ENCODE results near the gene ASB17.
"Not testable (repeated sequence)": the region's sequence is repeated elsewhere in the genome, so short reads cannot be mapped to it uniquely, and the experiment has no call there.

The ASB17 gene, protein sequence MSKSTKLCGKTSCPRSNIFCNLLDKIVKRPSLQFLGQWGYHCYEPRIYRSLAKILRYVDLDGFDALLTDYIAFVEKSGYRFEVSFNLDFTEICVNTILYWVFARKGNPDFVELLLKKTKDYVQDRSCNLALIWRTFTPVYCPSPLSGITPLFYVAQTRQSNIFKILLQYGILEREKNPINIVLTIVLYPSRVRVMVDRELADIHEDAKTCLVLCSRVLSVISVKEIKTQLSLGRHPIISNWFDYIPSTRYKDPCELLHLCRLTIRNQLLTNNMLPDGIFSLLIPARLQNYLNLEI

DNA sequence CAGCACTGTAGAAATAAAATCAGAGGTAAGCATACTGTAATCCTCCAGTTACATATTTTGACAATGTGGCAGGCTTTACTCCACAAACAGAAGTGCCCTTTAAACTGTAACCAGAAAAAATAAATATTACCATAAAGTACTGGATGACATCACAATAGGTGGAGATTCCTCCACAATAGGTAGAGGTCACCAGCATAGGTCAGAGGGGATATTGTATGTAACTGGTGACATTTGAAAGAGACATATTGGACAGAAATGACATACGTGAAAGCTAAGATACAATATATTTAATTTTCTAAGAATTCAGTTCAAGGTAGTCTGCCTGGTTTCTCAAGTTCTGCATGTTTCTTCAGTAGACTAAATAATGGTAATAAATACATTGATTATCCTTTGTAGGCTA, at the start of gene ASB17:
Gene ASB17, minus strand, starts transcription at position 101 of the 400 bp plus-strand sequence. CDS start 113 bp downstream, outside the sequence.
- DNase-seq (ENCODE audit: low read depth in 2 of 2, low spot score in 1 of 2): no peak

DNA sequence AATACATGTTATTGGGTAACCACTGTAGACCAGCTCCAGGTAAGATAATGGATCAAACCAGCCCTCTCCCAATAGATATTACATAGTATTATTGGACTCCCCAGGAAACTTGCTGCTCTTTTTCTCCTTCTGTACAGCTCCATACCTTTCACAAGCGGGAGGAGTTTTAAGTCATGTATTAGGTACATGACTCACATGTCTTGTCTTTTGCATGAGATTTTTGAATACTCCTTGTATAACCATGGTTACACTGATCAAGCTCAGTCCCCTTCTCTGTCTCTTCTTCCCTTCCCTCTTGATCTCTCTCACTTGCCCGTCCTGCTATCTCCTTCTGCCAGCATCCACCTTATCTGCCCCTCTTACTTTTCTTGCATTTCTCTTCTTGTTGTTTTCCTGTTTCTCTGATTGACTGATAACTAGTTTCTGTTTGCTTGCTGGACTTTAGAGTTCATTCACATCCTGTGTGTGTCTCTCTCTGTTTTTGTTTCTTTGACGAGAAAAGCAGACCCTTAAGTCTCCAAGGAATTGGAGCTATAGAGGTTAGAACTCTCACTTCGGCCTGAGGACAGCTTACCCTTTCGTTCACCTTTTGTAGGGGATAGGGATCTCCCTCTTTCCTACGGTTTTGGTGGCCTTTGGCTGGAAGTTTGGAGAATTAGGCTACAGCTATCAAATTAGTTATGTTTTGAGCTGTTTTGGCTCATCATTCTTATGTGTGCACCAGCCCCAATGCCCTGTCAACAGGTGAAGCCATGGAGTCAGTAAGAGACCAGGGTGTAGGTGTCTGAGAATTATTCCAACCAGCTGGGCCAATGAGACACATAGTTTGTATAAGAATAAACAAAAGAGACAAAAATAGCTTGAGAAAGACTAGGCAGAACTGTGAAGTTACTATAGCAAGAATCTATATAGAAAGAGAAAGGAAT, 49.0 kb upstream of the ASB17 start:
- DNase-seq (ENCODE audit: low read depth in 2 of 2, low spot score in 1 of 2): no peak

DNA sequence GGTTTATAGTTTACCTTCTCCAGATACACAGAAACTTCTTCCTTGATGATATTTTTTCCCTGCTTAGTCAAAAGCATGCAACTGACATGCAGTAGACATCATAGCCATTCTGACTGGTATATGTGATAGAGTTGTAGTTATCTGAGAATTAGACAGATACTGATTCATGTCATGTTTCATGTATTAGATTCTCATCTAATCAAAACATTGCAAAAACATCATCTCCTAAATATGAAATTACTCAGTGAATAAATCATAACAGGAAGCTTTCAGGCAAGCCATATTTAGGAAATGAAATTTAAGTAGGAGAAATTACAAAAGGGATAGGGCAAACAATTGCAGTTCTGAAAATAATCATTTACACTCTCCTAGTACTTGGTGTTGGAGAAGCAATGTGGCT, 38.4 kb upstream of the ASB17 start:
- no peak for DNase-seq (ENCODE audit: low read depth in 2 of 2, low spot score in 1 of 2)

DNA sequence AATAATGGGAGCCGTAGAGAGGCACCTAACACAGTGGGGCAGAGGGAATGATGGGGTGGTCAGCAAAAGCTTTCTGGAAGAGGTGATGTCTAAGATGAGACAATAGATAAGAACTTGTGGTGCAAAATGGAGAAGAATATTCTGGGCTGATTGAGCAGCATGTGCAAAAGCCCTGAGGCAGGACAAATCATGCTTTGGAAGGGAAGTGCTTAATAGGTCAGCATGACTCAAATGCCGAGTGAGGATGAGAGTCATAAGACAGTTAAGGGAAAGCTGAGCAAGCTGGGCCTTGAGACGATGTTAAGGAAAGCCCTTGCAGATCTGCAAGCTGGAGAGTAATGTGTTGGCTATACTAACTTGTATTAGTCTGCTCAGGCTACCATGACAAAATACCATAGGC, 37.3 kb upstream of the ASB17 start:
- DNase-seq (ENCODE audit: low read depth in 2 of 2, low spot score in 1 of 2): no peak

DNA sequence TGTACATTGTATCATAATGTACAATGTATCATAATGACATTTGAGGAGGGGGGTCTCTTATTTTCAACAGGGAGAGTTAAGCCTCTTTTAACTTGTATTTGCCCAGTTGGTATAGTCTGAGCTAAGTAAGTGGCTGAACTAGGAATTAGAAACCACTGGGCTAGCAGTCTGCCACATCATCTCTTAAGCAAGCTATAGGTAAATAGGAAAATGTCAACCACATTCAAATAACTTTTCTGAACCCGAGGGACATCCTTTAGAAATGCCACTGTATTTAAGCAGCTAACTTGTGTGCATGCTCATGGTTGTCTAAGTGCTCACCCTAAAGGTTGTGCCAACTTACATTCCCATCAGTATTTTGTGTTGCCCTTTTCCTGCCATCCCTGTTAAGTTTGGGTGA, 35.5 kb upstream of the ASB17 start:
- DNase-seq (ENCODE audit: low read depth in 2 of 2, low spot score in 1 of 2): no peak

DNA sequence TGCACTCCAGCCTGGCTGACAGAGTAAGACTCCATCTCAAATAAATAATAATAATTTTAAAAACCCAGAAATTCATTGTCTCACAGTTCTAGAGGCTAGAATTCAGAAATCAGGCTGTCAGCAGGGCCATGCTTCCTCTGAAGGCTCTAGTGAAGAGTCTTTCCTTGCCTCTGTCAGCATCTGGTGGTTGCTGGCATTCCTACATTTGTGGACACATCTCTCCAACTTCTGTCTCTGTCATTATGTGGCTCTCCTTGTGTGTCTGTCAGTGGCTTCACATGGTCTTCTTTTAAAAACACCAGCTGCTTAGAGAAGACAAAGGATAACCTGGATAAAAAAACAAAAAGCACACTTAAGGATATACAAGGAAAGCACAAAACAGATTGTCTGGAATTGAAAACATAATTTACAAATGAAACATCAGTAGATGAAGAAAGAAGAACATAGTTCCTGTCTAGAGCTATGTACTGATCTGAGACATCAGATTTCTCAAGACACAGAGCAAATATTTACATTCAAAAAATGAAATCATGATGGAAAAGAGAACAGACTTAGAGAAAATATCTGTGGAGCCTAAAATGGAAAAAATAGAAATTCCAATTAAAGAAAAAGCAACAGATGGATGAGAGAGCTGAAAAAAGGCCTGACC, 32.7 kb upstream of the ASB17 start:
- no peak for DNase-seq (ENCODE audit: low read depth in 2 of 2, low spot score in 1 of 2)

DNA sequence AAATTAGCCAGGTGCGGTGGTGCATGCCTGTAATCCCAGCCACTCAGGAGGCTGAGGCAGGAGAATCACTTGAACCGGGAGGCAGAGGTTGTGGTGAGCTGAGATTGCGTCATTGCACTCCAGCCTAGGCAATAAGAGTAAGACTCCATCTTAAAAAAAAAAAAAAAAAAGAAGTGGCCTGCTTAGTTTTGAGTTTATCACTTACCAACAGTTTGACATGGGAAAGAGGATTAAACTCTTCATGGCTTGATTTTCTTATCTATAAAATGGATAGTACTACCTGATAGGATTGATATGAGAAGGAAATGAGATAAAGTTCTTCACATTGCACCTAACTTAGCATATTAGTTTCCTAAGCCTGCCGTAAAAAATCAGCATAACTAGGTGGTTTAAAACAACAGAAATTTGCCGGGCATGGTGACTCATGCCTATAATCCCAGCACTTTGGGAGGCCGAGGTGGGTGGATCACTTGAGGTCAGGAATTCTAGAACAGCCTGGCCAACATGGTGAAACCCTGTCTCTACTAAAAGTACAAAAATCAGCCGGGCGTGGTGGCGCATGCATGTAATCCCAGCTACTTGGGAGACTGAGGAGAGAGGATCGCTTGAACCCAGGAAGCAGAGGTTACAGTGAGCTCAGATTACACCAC, 32.0 kb upstream of the ASB17 start:
- DNase-seq (ENCODE audit: low read depth in 2 of 2, low spot score in 1 of 2): not testable (repeated sequence)

DNA sequence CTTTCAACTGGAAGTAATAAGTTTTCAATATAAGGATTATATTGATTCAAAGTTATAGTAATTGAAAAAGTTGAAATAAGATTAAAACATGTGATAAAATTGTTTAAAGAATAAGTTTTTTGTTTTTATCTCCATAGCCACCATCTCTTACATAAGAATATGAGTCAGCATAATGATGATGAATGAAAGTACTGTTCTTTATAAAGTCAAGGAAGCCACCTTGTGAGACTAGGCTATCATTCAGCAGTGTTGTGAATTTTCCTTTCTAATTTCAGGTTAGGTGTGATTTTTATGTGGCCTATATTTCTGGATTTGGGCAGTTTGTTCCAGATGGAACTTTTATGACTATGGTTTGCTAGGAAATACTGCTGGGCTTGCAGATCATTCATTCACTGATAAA, 22.4 kb upstream of the ASB17 start:
- DNase-seq (ENCODE audit: low read depth in 2 of 2, low spot score in 1 of 2): no peak

DNA sequence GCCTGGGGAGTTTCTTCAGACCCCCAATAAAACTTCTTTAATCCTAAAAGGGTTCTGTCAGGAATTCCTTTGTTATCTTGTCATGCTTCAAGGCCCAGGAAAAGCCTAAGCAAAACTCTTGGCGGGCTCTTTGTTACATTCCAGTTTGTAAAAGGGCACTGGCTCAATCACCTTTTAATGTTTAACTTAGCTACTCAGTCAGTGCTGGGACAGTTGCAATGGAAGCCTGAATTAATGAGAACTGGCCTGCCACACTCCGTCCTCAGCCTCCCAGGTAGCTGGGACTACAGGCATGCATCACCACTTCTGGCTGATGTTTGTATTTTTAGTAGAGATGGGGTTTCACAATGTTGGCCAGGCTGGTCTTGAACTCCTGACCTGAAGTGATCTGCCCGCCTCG, 21.3 kb upstream of the ASB17 start:
- DNase-seq (ENCODE audit: low read depth in 2 of 2, low spot score in 1 of 2): no peak

DNA sequence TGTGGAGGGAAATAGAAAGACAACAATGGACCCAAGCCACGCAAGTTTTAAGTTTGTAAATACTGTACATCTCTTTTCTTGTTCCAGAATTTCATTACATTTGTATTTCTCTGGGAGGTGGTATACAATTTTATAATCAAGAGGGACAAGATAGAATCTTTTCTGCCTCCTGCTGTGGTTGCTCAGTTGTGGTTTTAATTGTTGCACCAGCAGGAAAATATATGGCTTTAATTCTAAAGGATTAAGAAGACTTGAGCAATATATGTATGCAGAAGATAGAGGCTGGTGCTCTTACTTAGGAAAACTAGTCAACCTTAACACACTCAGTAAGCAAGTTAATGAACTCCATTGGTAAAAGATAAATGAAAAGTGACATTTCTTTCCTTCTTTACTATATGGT, 19.8 kb upstream of the ASB17 start:
- DNase-seq (ENCODE audit: low read depth in 2 of 2, low spot score in 1 of 2): no peak

DNA sequence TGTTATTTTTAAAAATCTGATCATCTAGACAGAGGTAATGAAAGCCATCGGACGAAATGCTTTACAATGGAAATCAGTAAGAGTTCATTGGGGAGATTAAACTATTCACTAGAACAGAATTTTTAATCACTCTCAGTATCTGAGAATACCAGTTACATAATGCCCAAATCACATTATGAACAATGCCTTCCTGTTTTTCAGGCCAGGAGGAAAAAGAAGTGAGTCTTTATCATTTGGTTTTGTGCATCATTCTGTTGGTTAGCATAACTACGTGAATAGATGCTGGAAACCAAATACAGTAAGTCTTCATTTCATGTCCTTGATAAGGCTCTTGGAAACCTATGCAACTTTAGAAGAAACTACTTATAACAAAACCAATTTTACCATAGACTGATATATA, 18.0 kb upstream of the ASB17 start:
- no peak for DNase-seq (ENCODE audit: low read depth in 2 of 2, low spot score in 1 of 2)

DNA sequence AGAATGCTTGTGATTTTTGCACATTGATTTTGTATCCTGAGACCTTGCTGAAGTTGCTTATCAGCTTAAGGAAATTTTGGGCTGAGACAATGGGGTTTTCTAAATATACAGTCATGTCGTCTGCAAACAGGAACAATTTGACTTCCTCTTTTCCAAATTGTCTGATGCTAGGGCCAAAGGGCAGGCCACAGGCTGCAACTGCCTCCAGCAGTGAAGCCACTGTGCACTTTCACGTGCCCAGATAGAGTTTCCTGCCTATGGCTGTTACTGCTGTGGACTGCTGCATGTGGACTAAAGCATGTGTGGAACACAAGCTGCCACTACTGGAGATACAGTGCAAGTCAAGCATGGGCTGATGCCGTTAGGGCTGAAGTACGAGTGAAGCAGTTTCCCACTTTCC, 10.8 kb upstream of the ASB17 start:
- not testable (repeated sequence) for DNase-seq (ENCODE audit: low read depth in 2 of 2, low spot score in 1 of 2)

DNA sequence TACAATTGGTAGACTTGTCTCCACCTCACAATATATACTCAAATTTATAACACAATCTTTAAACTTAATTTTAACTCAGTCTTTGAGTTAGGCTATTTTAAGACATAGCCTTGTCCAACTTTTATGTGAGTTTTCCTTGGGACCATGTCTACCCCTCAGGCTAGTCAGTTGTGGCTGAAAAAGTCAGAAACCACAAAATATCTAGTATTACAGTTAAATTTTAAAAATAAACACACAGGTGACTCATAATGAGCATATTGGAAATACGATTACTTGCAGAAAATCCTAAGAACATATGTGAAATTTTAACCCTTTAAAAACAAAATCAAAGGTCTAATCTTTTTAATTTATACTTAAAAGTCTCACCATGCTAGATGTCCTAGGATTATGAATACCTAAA, 4.8 kb upstream of the ASB17 start:
- DNase-seq (ENCODE audit: low read depth in 2 of 2, low spot score in 1 of 2): no peak

DNA sequence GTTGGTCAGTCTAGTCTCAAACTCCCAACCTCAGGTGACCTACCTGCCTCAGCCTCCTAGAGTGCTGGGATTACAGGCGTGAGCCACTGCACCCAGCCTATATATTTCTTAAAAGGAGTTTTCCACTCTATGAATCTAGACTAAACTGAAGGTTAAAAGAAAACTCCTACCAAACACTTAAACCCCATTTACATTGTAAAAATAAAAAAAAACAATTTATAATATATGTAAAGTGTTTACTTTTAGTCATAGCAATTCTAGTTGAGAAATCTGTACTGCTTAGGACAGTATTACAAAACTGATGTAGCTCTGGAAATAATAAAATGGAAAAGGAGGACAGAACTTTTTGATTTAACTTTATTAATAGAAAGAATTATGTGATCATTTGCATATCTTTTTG, 9.5 kb downstream of the ASB17 start:
- DNase-seq (ENCODE audit: low read depth in 2 of 2, low spot score in 1 of 2): no peak

DNA sequence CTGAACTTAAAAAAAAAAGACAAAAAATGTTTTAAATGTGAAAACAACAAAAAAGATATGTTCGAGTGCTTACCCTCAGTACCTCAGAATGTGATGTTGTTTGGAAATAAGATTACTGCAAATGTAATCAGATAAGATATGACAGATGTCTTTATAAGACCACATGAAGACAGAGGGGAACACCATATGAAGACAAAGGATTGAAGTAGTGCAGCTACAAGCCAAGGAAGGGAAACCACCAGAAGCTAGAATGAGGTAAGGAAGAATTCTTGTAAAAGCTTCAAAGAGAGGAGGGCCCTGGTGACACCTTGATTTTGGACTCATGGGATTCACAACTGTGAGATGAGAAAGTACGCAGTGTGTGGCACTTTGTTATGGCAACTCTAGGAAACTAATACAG, 15.4 kb downstream of the ASB17 start:
- DNase-seq (ENCODE audit: low read depth in 2 of 2, low spot score in 1 of 2): no peak

DNA sequence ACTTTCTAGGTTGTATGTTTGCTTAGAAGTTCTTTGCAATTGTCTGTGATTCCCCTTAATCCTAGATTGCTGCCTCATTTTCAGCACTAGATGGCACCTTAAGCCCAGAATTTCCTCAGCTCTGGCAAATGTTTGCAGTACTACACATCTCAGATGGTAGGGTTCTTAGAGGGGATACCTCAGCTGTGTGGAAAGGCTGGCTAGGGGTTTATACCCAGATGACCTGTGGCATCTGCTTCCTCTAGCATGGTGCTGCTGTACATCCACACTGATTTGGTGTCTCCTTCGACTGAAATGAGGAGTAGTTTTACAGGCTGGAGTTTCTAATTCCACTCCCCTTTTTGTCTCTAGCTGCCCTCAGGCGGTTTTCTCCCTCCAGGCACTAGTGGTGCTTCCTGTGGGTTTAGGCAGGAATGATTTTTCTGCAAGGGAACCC, 23.5 kb downstream of the ASB17 start:
- no peak for DNase-seq (ENCODE audit: low read depth in 2 of 2, low spot score in 1 of 2)

DNA sequence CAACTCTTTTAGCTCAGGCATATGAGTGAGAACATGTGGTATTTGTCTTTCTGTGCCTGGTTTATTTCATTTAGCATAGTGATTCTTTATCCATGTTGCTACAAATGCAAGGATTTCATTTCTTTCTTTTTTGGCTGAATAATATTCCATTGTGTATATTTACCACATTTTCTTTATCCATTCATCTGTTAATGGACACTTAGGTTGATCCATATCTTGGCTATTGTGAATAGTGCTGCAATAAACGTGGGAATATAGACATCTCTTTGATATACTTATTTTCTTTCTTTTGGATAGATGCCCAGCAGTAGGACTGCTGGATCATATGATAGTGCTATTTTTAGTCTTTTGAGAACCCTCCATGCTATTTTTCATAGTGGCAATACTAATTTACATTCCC, 30.8 kb downstream of the ASB17 start:
- DNase-seq (ENCODE audit: low read depth in 2 of 2, low spot score in 1 of 2): no peak

DNA sequence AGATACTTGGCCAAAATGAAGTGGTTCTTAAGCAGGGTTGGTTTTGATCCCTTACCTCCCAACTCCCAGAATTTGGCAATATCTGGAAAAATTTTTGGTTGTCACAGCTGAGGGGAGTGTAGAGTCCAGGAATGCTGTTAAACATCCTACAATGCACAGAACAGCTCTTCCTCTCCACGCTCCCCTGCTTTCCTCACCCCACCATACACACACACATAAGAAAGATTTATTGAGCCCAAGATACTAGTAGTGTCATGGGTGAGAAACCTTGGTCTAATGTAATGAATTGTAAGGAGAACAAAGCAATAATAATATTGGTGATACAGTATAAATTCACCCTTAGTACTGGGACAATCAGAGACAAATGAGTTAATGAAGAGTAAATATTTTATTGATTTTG, 47.8 kb downstream of the ASB17 start:
- DNase-seq (ENCODE audit: low read depth in 2 of 2, low spot score in 1 of 2): no peak

DNA sequence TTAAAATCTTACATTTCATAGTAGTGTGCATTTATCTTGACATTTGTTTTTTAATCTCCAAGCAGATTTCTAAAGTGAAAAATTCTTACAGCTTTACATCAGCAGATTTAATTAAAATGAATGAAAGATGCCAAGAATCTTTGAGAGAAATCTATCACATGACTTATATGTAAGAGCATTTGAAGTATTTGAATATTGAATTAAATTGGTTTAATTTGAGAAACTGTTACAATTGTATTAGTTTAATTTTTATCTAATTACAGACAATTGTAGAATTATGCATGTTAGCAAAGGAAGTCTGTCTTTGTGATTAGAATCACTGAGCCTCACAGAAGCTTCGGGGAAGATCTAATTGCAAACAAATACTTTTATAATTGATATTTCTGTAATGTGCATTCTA, 52.2 kb downstream of the ASB17 start:
- DNase-seq (ENCODE audit: low read depth in 2 of 2, low spot score in 1 of 2): no peak

DNA sequence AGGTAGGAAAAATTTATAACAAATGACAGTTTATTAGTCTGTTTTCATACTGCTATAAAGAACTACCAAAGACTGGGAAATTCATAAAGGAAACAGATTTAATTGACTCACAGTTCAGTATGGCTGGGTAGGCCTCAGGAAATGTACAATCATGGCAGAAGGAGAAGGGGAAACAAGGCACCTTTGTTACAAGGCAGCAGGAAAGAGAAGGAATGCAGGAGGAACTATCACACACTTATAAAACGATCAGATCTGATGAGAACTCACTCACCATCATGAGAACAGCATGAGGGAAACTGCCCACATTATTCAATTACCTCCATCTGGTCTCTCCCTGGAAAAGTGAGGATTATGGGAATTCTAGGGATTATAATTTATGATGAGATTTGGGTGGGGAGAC, 61.3 kb downstream of the ASB17 start:
- DNase-seq (ENCODE audit: low read depth in 2 of 2, low spot score in 1 of 2): no peak

All from stimulated activated CD8-positive, alpha-beta memory T cell treated with anti-CD3 and anti-CD28 coated beads, Interleukin-4, amount 100 ng/mL, for 1 hour (primary cell).